Caco-2 (cell line): Measurements from ENCODE around the gene SGCA. TPM values are rescaled to one million over a fixed set of nuclear protein-coding genes. Genes with fewer than 3 reads are reported as not detected.

Experiments
- BruUV-seq: library from RNA; stranded (reverse); fragments of 400-500 nt; replicated peaks from 2 replicates; lab custom pipeline; 2021; lab: Mats Ljungman, UMichigan
- CTCF ChIA-PET: fragments of 300-600 bp; sonication (Branson Sonifier 250); formaldehyde crosslinking; loops from one replicate; lab custom pipeline; 2022; ENCODE audit warnings: antibody characterized with exemption; lab: Charles Lee
- POLR2A ChIA-PET: fragments of 300-600 bp; sonication (Branson Sonifier 250); formaldehyde crosslinking; loops from one replicate; lab custom pipeline; 2022; ENCODE audit warnings: antibody characterized with exemption; lab: Charles Lee
- DNase-seq, 2 experiments: peaks; one replicate each; pipeline versions ENCODE4 v3.0.0 to v3.0.0-alpha.2; 2020 to 2022
- H3K27me3 ChIP-seq: replicated peaks from 2 replicates; pipeline ENCODE4 v1.6.0; 2011; ENCODE audit warnings: low read length; ENCODE audit not compliant: control insufficient read depth, insufficient read depth
- H3K36me3 ChIP-seq: 2 replicates; pipeline ENCODE4 v1.5.1; 2011; ENCODE audit warnings: low read length; ENCODE audit not compliant: control insufficient read depth, insufficient read depth
- H3K4me1 ChIP-seq: fragments of 250-450 bp; sonication (Bioruptor Pico); 2 replicates; pipeline ENCODE4 v1.5.1; 2020; ENCODE audit warnings: mild to moderate bottlenecking
- H3K4me3 ChIP-seq: 2 replicates; pipeline ENCODE4 v1.5.1; 2011; ENCODE audit warnings: low read depth, mild to moderate bottlenecking, control low read depth, low read length
- H3K9me3 ChIP-seq: fragments of 250-450 bp; sonication (Bioruptor Pico); 2 replicates; pipeline ENCODE4 v1.5.1; 2020; ENCODE audit warnings: mild to moderate bottlenecking, moderate library complexity
- H3K27ac Mint-ChIP-seq: one replicate; pipeline ENCODE4 v1.8.0; 2022; ENCODE audit warnings: mixed read lengths; ENCODE audit not compliant: unreplicated experiment
- H3K27me3 Mint-ChIP-seq: one replicate; pipeline ENCODE4 v1.8.0; 2022; ENCODE audit warnings: mixed read lengths; ENCODE audit not compliant: insufficient read depth, unreplicated experiment
- H3K36me3 Mint-ChIP-seq: one replicate; pipeline ENCODE4 v1.8.0; 2022; ENCODE audit warnings: mild to moderate bottlenecking, mixed read lengths; ENCODE audit not compliant: insufficient read depth, unreplicated experiment
- H3K4me1 Mint-ChIP-seq: one replicate; pipeline ENCODE4 v1.8.0; 2022; ENCODE audit warnings: low read depth, mixed read lengths; ENCODE audit not compliant: unreplicated experiment
- H3K4me3 Mint-ChIP-seq: one replicate; pipeline ENCODE4 v1.8.0; 2022; ENCODE audit warnings: mild to moderate bottlenecking, moderate library complexity, mixed read lengths; ENCODE audit not compliant: unreplicated experiment
- H3K9me3 Mint-ChIP-seq: one replicate; pipeline ENCODE4 v1.8.0; 2022; ENCODE audit warnings: mixed read lengths; ENCODE audit not compliant: unreplicated experiment
- intact Hi-C: fragments of 100-400 bp; cut with micrococcal nuclease; formaldehyde crosslinking; loops from one replicate; pipeline ENCODE4 v1.10.0; 2022; ENCODE audit not compliant: unreplicated experiment
- total RNA-seq: library from RNA; stranded (reverse); gene quantifications from 2 replicates; pipeline ENCODE4 v1.2.3, GENCODE V29; 2022
- TF ChIP-seq, protein P1 (sequence below), 2 experiments: fragments of 200-600 bp in 1 of 2; IDR thresholded peaks; 1 replicate in 1 of 2; 2 replicates in 1 of 2; pipeline versions ENCODE4 v1.5.1 to v1.8.0; 2011 to 2022; ENCODE audit warnings: antibody characterized with exemption in 1 of 2, control low read depth in 1 of 2, inconsistent platforms in 1 of 2, low read depth in 1 of 2, low read length in 1 of 2, mild to moderate bottlenecking in 1 of 2, moderate library complexity in 1 of 2; ENCODE audit not compliant: insufficient read depth in 1 of 2, severe bottlenecking in 1 of 2, unreplicated experiment in 1 of 2

SGCA gene
- total RNA-seq, 1 experiment from 2014 or later, result not detected

DNA sequence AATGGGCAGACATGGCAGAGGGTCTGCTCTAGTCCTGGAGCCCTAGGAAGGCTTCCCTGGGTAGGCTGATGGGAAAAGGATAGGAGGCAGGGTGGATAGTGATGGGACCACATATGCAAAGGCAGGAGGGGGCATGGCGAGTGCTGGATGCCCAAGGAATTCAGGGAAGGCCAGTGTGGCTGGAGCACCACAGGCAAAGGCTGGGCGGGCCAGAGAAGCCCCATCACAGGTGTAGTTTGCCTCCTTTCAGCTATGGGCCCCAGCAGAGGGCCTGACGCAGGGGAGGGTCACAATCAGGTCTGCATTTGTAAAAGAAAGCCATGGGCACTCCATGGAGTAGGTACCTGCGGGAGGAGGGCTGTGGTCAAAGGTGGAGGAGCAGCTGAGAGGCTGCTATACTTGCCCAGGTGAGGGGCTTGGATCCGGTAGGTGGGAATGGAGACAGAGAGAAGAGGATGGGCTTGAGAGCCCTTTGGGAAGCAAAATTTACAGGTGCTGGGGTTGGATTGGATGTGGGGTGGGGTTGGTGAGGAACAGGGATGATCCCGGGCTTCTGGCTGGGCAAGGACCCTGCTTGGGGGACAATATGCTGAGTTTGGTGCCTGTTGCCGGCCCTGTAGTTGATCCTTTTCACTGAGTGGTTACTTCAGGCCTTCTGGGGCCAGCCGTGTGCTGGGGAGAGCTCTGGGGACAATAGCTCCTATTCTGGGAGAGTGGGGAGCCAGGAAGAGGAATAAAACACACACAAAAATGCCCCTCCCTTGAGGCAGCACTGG is 42.2 kb downstream of the SGCA start:
- no peaks in the 10 kb centered on the region for H3K36me3 Mint-ChIP-seq
- Histone ChIP-seq H3K4me1 (peaks cover 66% of the 10 kb centered on the region), H3K9me3 (no peaks in the 10 kb centered on the region), H3K4me3 (no peak overlapping the region), H3K36me3 (no peaks in the 10 kb centered on the region), H3K27me3 (no peaks in the 10 kb centered on the region)
- H3K4me3 Mint-ChIP-seq, result no peak overlapping the region
- CTCF ChIA-PET, result interaction anchor here (0.6 to 1.4 kb wide), 7 partner anchors 10 to 153 kb away, joined by 3 to 4 read pairs (median 3); partner anchors contain the start of gene TMEM92
- intact Hi-C loops, result no loop called here
- H3K4me1 Mint-ChIP-seq, result peaks cover 64% of the 10 kb centered on the region
- no peaks in the 10 kb centered on the region for H3K9me3 Mint-ChIP-seq
- H3K27ac Mint-ChIP-seq, result peak overlapping the region; percentile 40
- no TSS peak for BruUV-seq
- POLR2A ChIA-PET, result no interaction called here
- no peak for DNase-seq
- TF ChIP-seq, protein P1, sequence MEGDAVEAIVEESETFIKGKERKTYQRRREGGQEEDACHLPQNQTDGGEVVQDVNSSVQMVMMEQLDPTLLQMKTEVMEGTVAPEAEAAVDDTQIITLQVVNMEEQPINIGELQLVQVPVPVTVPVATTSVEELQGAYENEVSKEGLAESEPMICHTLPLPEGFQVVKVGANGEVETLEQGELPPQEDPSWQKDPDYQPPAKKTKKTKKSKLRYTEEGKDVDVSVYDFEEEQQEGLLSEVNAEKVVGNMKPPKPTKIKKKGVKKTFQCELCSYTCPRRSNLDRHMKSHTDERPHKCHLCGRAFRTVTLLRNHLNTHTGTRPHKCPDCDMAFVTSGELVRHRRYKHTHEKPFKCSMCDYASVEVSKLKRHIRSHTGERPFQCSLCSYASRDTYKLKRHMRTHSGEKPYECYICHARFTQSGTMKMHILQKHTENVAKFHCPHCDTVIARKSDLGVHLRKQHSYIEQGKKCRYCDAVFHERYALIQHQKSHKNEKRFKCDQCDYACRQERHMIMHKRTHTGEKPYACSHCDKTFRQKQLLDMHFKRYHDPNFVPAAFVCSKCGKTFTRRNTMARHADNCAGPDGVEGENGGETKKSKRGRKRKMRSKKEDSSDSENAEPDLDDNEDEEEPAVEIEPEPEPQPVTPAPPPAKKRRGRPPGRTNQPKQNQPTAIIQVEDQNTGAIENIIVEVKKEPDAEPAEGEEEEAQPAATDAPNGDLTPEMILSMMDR (IDR thresholded peaks at IDR 0.05; ENCODE audit: insufficient read depth in 1 of 2, low read depth in 1 of 2, low read length in 1 of 2, severe bottlenecking in 1 of 2, unreplicated experiment in 1 of 2), result no peak
- H3K27me3 Mint-ChIP-seq, result no peaks in the 10 kb centered on the region

DNA sequence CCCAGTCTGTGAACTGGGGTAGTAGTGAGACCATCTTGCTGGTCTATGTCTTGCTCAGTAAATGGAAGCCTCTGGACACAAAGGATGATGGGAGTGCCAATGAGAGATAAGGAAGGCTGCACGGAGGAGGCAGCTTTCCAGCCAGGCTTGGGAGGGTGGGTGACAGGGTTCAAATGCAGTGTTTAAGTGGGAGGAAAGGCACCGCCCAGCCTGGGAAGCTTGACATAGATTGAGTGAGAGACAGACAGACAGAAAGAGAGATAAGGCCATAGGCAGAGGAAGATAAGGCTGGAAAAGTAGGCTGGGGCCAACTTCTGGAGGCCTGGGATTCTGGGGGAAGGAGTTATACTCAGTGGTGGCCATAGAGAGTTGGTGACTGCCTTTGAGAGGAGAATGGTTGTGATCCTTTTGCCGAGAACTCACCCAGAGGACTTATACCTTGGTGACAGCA is 42.8 kb downstream of the SGCA start:
- peak in 1 of 2 experiments; percentile 74 for DNase-seq
- POLR2A ChIA-PET, result no interaction called here
- no peaks in the 10 kb centered on the region for H3K9me3 ChIP-seq
- Mint-ChIP-seq H3K4me3 (peak overlapping the region; percentile 2), H3K27me3 (no peaks in the 10 kb centered on the region), H3K36me3 (no peaks in the 10 kb centered on the region), H3K27ac (peak overlapping the region; percentile 40), H3K9me3 (no peaks in the 10 kb centered on the region), H3K4me1 (peaks cover 65% of the 10 kb centered on the region)
- peaks cover 66% of the 10 kb centered on the region for H3K4me1 ChIP-seq
- no peaks in the 10 kb centered on the region for H3K36me3 ChIP-seq
- intact Hi-C loops, result no loop called here
- TF ChIP-seq, protein P1 (IDR thresholded peaks at IDR 0.05; ENCODE audit: insufficient read depth in 1 of 2, low read depth in 1 of 2, low read length in 1 of 2, severe bottlenecking in 1 of 2, unreplicated experiment in 1 of 2), result no peak
- no TSS peak for BruUV-seq
- CTCF ChIA-PET, result interaction anchor here (0.6 kb wide), 2 partner anchors 63 to 90 kb away, joined by 3 to 4 read pairs; no protein-coding TSS in a partner anchor
- no peaks in the 10 kb centered on the region for H3K27me3 ChIP-seq
- no peak overlapping the region for H3K4me3 ChIP-seq

DNA sequence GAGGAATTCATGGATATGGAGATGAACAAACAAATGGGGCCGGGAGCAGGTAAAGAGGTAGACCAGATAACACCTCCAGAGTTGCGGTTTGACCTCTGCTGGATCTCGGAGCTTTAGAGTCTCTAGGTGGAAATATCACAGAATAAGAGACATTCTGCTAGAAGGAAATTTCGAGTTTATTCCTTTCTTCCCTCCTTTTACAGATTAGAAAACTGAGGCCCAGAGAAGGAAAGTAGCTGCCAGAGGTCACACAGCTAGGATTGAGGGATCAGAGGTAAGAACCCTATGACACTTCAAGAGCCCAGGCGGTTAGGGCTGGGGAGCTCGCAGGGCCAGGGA is 43.3 kb downstream of the SGCA start:
- H3K9me3 ChIP-seq, result no peaks in the 10 kb centered on the region
- Mint-ChIP-seq H3K9me3 (no peaks in the 10 kb centered on the region), H3K27me3 (no peaks in the 10 kb centered on the region), H3K36me3 (no peaks in the 10 kb centered on the region), H3K4me1 (peaks cover 69% of the 10 kb centered on the region), H3K27ac (peak overlapping the region; percentile 40), H3K4me3 (peak overlapping the region; percentile 2)
- no peak overlapping the region for H3K4me3 ChIP-seq
- TF ChIP-seq, protein P1 (IDR thresholded peaks at IDR 0.05; ENCODE audit: insufficient read depth in 1 of 2, low read depth in 1 of 2, low read length in 1 of 2, severe bottlenecking in 1 of 2, unreplicated experiment in 1 of 2), result no peak
- H3K4me1 ChIP-seq, result peaks cover 67% of the 10 kb centered on the region
- no TSS peak for BruUV-seq
- no peak for DNase-seq
- ChIA-PET CTCF (interaction anchor here (0.6 to 1.6 kb wide), 5 partner anchors 9 to 137 kb away, joined by 3 to 13 read pairs (median 3); partner anchors contain the start of genes TMEM92 and XYLT2), POLR2A (no interaction called here)
- H3K36me3 ChIP-seq, result no peaks in the 10 kb centered on the region
- intact Hi-C loops, result no loop called here
- no peaks in the 10 kb centered on the region for H3K27me3 ChIP-seq
